Measurements from ENCODE around the gene TULP1. TPM values are rescaled to one million over a fixed set of nuclear protein-coding genes. Genes with fewer than 3 reads are reported as not detected.
A peak's percentile ranks its signal among the peaks of the same experiment; 100 is the strongest.

Gene TULP1
- total and polyA plus RNA-seq, 2 of the 13 experiments (the other 11 are each of a cell fraction or from before 2014, with no cell fraction given): not detected

GRCh38 chr6:35496036-35496840, 16.5 kb downstream of the TULP1 start:
- peak; percentile 80 for ATAC-seq
- H3K4me3 ChIP-seq (replicated peaks in 1 of 3; ENCODE audit: insufficient read depth in 1 of 3, low read depth in 2 of 3, low read length in 3 of 3): peak overlapping the region; percentile 81 to 95 (median 94)
- peaks cover 0 to 2% of the 10 kb centered on the region in 2 experiments; a peak in 1 of 5 replicates for H3K36me3 ChIP-seq (replicated peaks in 1 of 2; ENCODE audit: control insufficient read depth in 1 of 2, insufficient read depth in 2 of 2, low read length in 2 of 2)
- intact Hi-C loops (cut with micrococcal nuclease; ENCODE audit: unreplicated experiment): loop anchor here (1.0 kb wide), 1 partner anchor 154 kb away; the partner anchor contains the start of gene PPARD
- in situ Hi-C loops (cut with HindIII; ENCODE audit: extremely low pct_ligation_motif_present, low pct_unique_long_range_greater_than_20kb): no loop called here
- peak overlapping the region; percentile 96 for H3K4me2 ChIP-seq (ENCODE audit: low read depth, low read length)
- peaks cover 46% of the 10 kb centered on the region for H3K79me2 ChIP-seq (ENCODE audit: insufficient read depth, low read length)
- 0% methylated on average over 12 of the region's 63 CpGs for WGBS (ENCODE audit: low lambda C conversion rate)
- CTCF ChIA-PET (ENCODE audit: low intra/inter-chr PET ratio, low total read pairs): no interaction called here
- peaks cover 44% of the 10 kb centered on the region; the same call in 1 of the 2 replicates for H4K20me1 ChIP-seq (ENCODE audit: insufficient read depth, low read length)
- peak overlapping the region; percentile 84 for H3K27ac ChIP-seq (ENCODE audit: extremely low read length, insufficient read depth, low read length)
- POLR2A ChIA-PET: interaction anchor here (0.9 to 4.0 kb wide), 14 partner anchors 9 to 243 kb away, joined by 3 to 88 read pairs (median 4); partner anchors contain the start of genes RPL10A and ZNF76
- no peaks in the 10 kb centered on the region for H3K9me3 ChIP-seq (ENCODE audit: low read length)
- H2AFZ ChIP-seq (ENCODE audit: low read length): no peak overlapping the region
- H3K4me1 ChIP-seq (ENCODE audit: insufficient read depth, low read length): peaks cover 64% of the 10 kb centered on the region
- peak overlapping the region; percentile 98 for H3K9ac ChIP-seq (ENCODE audit: insufficient read depth, low read depth, low read length)
- peaks cover 6 to 31% of the 10 kb centered on the region in 2 experiments; a peak in 4 of 5 replicates for H3K27me3 ChIP-seq (ENCODE audit: control insufficient read depth in 1 of 2, insufficient read depth in 2 of 2, low read length in 2 of 2)
- DNase-seq (ENCODE audit: low spot score): peak; percentile 43
- FAIRE-seq: no peak
- BruUV-seq (replicated peaks): no TSS peak
- TF ChIP-seq PHF21A (CRISPR knock-in tag; IDR thresholded peaks at IDR 0.05) (peak; percentile 6; the same call in 1 of the 2 replicates), ZZZ3 (CRISPR knock-in tag; IDR thresholded peaks at IDR 0.05; ENCODE audit: borderline replicate concordance) (no peak), HNRNPLL (IDR thresholded peaks at IDR 0.05; ENCODE audit: low read depth, low read length, poor library complexity, severe bottlenecking) (peak; percentile 65), ZNF563 (CRISPR knock-in tag; IDR thresholded peaks at IDR 0.05) (0 out of 2 replicates have a peak, but pooled peaks have one; percentile 35), EEA1 (CRISPR knock-in tag; IDR thresholded peaks at IDR 0.05; ENCODE audit: borderline replicate concordance) (0 out of 2 replicates have a peak, but pooled peaks have one; percentile 32), SP2 (CRISPR knock-in tag; IDR thresholded peaks at IDR 0.05) (no peak), ZNF674 (CRISPR knock-in tag; IDR thresholded peaks at IDR 0.05; ENCODE audit: low read depth) (0 out of 2 replicates have a peak, but pooled peaks have one; percentile 11), ZNF605 (CRISPR knock-in tag; IDR thresholded peaks at IDR 0.05) (no peak), CHD4 (IDR thresholded peaks at IDR 0.05; ENCODE audit: borderline replicate concordance, low read length) (no peak), NKX3-1 (CRISPR knock-in tag; IDR thresholded peaks at IDR 0.05) (0 out of 2 replicates have a peak, but pooled peaks have one; percentile 34), ZNF121 (CRISPR knock-in tag; IDR thresholded peaks at IDR 0.05) (peak; percentile 75), BCL3 (CRISPR knock-in tag; IDR thresholded peaks at IDR 0.05) (peak; percentile 65; the same call in 1 of the 2 replicates), ZMYM2 (CRISPR knock-in tag; IDR thresholded peaks at IDR 0.05) (no peak), ETS1 (CRISPR knock-in tag; IDR thresholded peaks at IDR 0.05) (peak; percentile 29; the same call in 1 of the 2 replicates), ZNF263 (CRISPR knock-in tag; IDR thresholded peaks at IDR 0.05) (0 out of 2 replicates have a peak, but pooled peaks have one; percentile 20), ZNF367 (CRISPR knock-in tag; IDR thresholded peaks at IDR 0.05; ENCODE audit: borderline replicate concordance) (no peak), ATF7-NPFF (CRISPR knock-in tag; IDR thresholded peaks at IDR 0.05; ENCODE audit: low read depth) (peak; percentile 19), ZBTB38 (CRISPR knock-in tag; IDR thresholded peaks at IDR 0.05) (peak; percentile 25; the same call in 1 of the 2 replicates), HES4 (CRISPR knock-in tag; IDR thresholded peaks at IDR 0.05; ENCODE audit: borderline replicate concordance) (no peak; the same call in 1 of the 2 replicates)
- TF ChIP-seq, protein P1, sequence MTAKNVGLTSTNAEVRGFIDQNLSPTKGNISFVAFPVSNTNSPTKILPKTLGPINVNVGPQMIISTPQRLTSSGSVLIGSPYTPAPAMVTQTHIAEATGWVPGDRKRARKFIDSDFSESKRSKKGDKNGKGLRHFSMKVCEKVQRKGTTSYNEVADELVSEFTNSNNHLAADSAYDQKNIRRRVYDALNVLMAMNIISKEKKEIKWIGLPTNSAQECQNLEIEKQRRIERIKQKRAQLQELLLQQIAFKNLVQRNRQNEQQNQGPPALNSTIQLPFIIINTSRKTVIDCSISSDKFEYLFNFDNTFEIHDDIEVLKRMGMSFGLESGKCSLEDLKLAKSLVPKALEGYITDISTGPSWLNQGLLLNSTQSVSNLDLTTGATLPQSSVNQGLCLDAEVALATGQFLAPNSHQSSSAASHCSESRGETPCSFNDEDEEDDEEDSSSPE (CRISPR knock-in tag; IDR thresholded peaks at IDR 0.05): peak; percentile 67; the same call in 1 of the 2 replicates
